HCT116 (cell line): Measurements from ENCODE around the gene PEDS1. TPM values are rescaled to one million over a fixed set of nuclear protein-coding genes. Genes with fewer than 3 reads are reported as not detected.

Experiments used
- ATAC-seq: fragments of 200-7000 bp; cut with Tn5 transposase; 2 replicates; pipeline ENCODE4 v1.9.1; 2020; ENCODE audit warnings: mild to moderate bottlenecking, moderate library complexity
- BruUV-seq: library from RNA; stranded (reverse); fragments of 400-500 nt; replicated peaks from 2 replicates; lab custom pipeline; 2021; lab: Mats Ljungman, UMichigan
- CTCF ChIA-PET: fragments of 300-600 bp; sonication (Branson Sonifier 250); formaldehyde crosslinking; loops from one replicate; lab custom pipeline; 2021; ENCODE audit warnings: antibody characterized with exemption; lab: Charles Lee
- POLR2A ChIA-PET: fragments of 300-600, 350-600 bp; sonication (Branson Sonifier 250); formaldehyde crosslinking; loops from one replicate; lab custom pipeline; 2021; ENCODE audit warnings: antibody characterized with exemption; lab: Charles Lee
- RAD21 ChIA-PET, 2 experiments: fragments of 300-600 bp; sonication (Branson Sonifier 250); formaldehyde crosslinking; loops; one replicate each; lab custom pipeline; 2023; ENCODE audit warnings: low total read pairs in 2 of 2; ENCODE audit not compliant: uncharacterized antibody in 2 of 2, unreplicated experiment in 2 of 2, low non-redundant PET in 1 of 2; lab: Charles Lee
- DNase-seq: peaks from one replicate; pipeline ENCODE4 v3.0.0-alpha.2; 2010; ENCODE audit warnings: low read depth, low spot score
- H2AFZ ChIP-seq: fragments of 200-600 bp; shearing (Covaris generic), sonication (generic); 2 replicates; pipeline ENCODE4 v1.6.1; 2017; ENCODE audit warnings: low read depth, mixed run types, mixed read lengths, antibody characterized with exemption, low read length; ENCODE audit not compliant: poor library complexity, severe bottlenecking
- H3K27ac ChIP-seq: 2 replicates; pipeline ENCODE4 v1.5.1; 2012; ENCODE audit warnings: low read depth, low read length
- H3K27me3 ChIP-seq: fragments of 200-600 bp; sonication (generic); 2 replicates; pipeline ENCODE4 v1.6.1; 2016; ENCODE audit warnings: mixed run types, low read length, mixed read lengths; ENCODE audit not compliant: insufficient read depth
- H3K36me3 ChIP-seq, 2 experiments: fragments of 200-500 bp in 1 of 2; fragments of 200-600 bp in 1 of 2; sonication (Bioruptor generic) in 1 of 2; sonication (generic) in 1 of 2; 2 replicates each; pipeline versions ENCODE4 v1.5.1 to v1.6.1; 2014 to 2016; ENCODE audit warnings: low read length in 2 of 2, inconsistent platforms in 1 of 2, mixed read lengths in 1 of 2, mixed run types in 1 of 2; ENCODE audit not compliant: insufficient read depth in 2 of 2, control insufficient read depth in 1 of 2
- H3K4me1 ChIP-seq, 2 experiments: fragments of 200-600 bp in 1 of 2; sonication (generic) in 1 of 2; 2 replicates each; pipeline versions ENCODE4 v1.5.1 to v1.6.1; 2012 to 2017; ENCODE audit warnings: low read length in 2 of 2, inconsistent platforms in 1 of 2, mild to moderate bottlenecking in 1 of 2, mixed read lengths in 1 of 2, mixed run types in 1 of 2, moderate library complexity in 1 of 2; ENCODE audit not compliant: insufficient read depth in 2 of 2, control insufficient read depth in 1 of 2
- H3K4me2 ChIP-seq: fragments of 200-600 bp; sonication (generic); 2 replicates; pipeline ENCODE4 v1.6.1; 2017; ENCODE audit warnings: mixed run types, low read length, mixed read lengths
- H3K4me3 ChIP-seq, 2 experiments: fragments of 200-600 bp in 1 of 2; sonication (generic) in 1 of 2; replicated peaks in 1 of 2; 2 replicates each; pipeline ENCODE4 v1.5.1; 2011 to 2016; ENCODE audit warnings: low read length in 2 of 2, control low read depth in 1 of 2, low read depth in 1 of 2, mild to moderate bottlenecking in 1 of 2, mixed read lengths in 1 of 2, mixed run types in 1 of 2
- H3K79me2 ChIP-seq: fragments of 200-600 bp; sonication (generic); 2 replicates; pipeline ENCODE4 v1.6.1; 2017; ENCODE audit warnings: mild to moderate bottlenecking, mixed run types, low read length, moderate library complexity, mixed read lengths; ENCODE audit not compliant: insufficient read depth
- H3K9ac ChIP-seq: fragments of 200-600 bp; sonication (generic); 2 replicates; pipeline ENCODE4 v1.6.1; 2016; ENCODE audit warnings: low read length, mixed read lengths
- H3K9me2 ChIP-seq: fragments of 200-600 bp; sonication (generic), shearing (Covaris generic); 2 replicates; pipeline ENCODE4 v1.6.1; 2017; ENCODE audit warnings: mixed run types, mild to moderate bottlenecking, moderate library complexity; ENCODE audit not compliant: insufficient read depth
- H3K9me3 ChIP-seq, 2 experiments: fragments of 200-500 bp in 1 of 2; fragments of 200-600 bp in 1 of 2; sonication (Bioruptor generic) in 1 of 2; sonication (generic) in 1 of 2; 2 replicates each; pipeline ENCODE4 v1.6.1; 2014 to 2017; ENCODE audit warnings: low read length in 2 of 2, mixed read lengths in 2 of 2, inconsistent platforms in 1 of 2, low read depth in 1 of 2, mild to moderate bottlenecking in 1 of 2, mixed run types in 1 of 2, moderate library complexity in 1 of 2; ENCODE audit not compliant: control insufficient read depth in 1 of 2, insufficient read depth in 1 of 2
- H4K20me1 ChIP-seq: fragments of 200-600 bp; sonication (generic), shearing (Covaris generic); 2 replicates; pipeline ENCODE4 v1.6.1; 2017; ENCODE audit warnings: mixed run types, mild to moderate bottlenecking, moderate library complexity; ENCODE audit not compliant: insufficient read depth
- CBX3 ChIP-seq: IDR thresholded peaks from 2 replicates; pipeline ENCODE4 v1.6.1; 2012; ENCODE audit warnings: low read depth
- CEBPB ChIP-seq: IDR thresholded peaks from 2 replicates; pipeline ENCODE4 v1.6.1; 2012; ENCODE audit warnings: low read depth
- EGR1 ChIP-seq: IDR thresholded peaks from 2 replicates; pipeline ENCODE4 v1.6.1; 2012; ENCODE audit warnings: low read depth
- ELF1 ChIP-seq: IDR thresholded peaks from 2 replicates; pipeline ENCODE4 v1.6.1; 2012; ENCODE audit warnings: low read depth, borderline replicate concordance
- EZH2phosphoT487 ChIP-seq: fragments of 200-600 bp; IDR thresholded peaks from 2 replicates; pipeline ENCODE4 v1.6.1; 2018; ENCODE audit warnings: antibody characterized with exemption, borderline replicate concordance
- FOSL1 ChIP-seq: IDR thresholded peaks from 2 replicates; pipeline ENCODE4 v1.6.1; 2012; ENCODE audit warnings: low read depth
- JUND ChIP-seq: IDR thresholded peaks from 2 replicates; pipeline ENCODE4 v1.6.1; 2012
- POLR2A ChIP-seq: IDR thresholded peaks from 2 replicates; pipeline ENCODE4 v1.7.0; 2011; ENCODE audit warnings: borderline replicate concordance; ENCODE audit not compliant: insufficient read depth, insufficient read length; ENCODE audit errors: extremely low read depth
- POLR2AphosphoS5 ChIP-seq: IDR thresholded peaks from 2 replicates; pipeline ENCODE4 v1.6.1; 2011; ENCODE audit warnings: mild to moderate bottlenecking, low read depth, low read length, moderate library complexity
- SIN3A ChIP-seq: IDR thresholded peaks from 2 replicates; pipeline ENCODE4 v1.6.1; 2012; ENCODE audit warnings: low read depth
- SP1 ChIP-seq: IDR thresholded peaks from 2 replicates; pipeline ENCODE4 v1.6.1; 2012; ENCODE audit warnings: low read depth
- TCF7L2 ChIP-seq: IDR thresholded peaks from 2 replicates; pipeline ENCODE4 v1.7.0; 2011; ENCODE audit warnings: borderline replicate concordance, inconsistent platforms; ENCODE audit not compliant: insufficient read depth, insufficient read length; ENCODE audit errors: extremely low read depth
- YY1 ChIP-seq: IDR thresholded peaks from 2 replicates; pipeline ENCODE4 v1.6.1; 2011; ENCODE audit warnings: low read length, low read depth, moderate library complexity, mild to moderate bottlenecking; ENCODE audit not compliant: insufficient replicate concordance; ENCODE audit errors: extremely low read depth
- ZFX ChIP-seq: fragments of 450-650 bp; IDR thresholded peaks from 2 replicates; pipeline ENCODE4 v1.6.1; 2017
- ZNF274 ChIP-seq: fragments of 200-500 bp; sonication (Bioruptor generic); IDR thresholded peaks from 2 replicates; pipeline ENCODE4 v1.6.1; 2014; ENCODE audit warnings: mild to moderate bottlenecking, low read depth, low read length, inconsistent platforms
- intact Hi-C: fragments of 100-400 bp; cut with micrococcal nuclease; formaldehyde crosslinking; loops from 2 replicates; pipeline ENCODE4 v1.10.0; 2022
- total RNA-seq: library from RNA; stranded (reverse); gene quantifications from one replicate; pipeline ENCODE4 v1.2.1, GENCODE V29; 2021; ENCODE audit not compliant: unreplicated experiment
- TF ChIP-seq, protein P1 (sequence below): IDR thresholded peaks from 2 replicates; pipeline ENCODE4 v1.6.1; 2012; ENCODE audit warnings: low read depth
- TF ChIP-seq, protein P2 (sequence below), 3 experiments: fragments of 200-600 bp in 1 of 3; sonication (generic) in 1 of 3; IDR thresholded peaks in 2 of 3; conservative IDR thresholded peaks in 1 of 3; 2 replicates each; pipeline ENCODE4 v1.5.1; 2012 to 2017; ENCODE audit warnings: low read depth in 2 of 3, low read length in 2 of 3, antibody characterized with exemption in 1 of 3, borderline replicate concordance in 1 of 3, control low read depth in 1 of 3, mild to moderate bottlenecking in 1 of 3, mixed read lengths in 1 of 3, mixed run types in 1 of 3, moderate library complexity in 1 of 3; ENCODE audit not compliant: insufficient read depth in 1 of 3
- TF ChIP-seq, protein P3 (sequence below): IDR thresholded peaks from 2 replicates; pipeline ENCODE4 v1.6.1; 2012
- TF ChIP-seq, protein P4 (sequence below): IDR thresholded peaks from 2 replicates; pipeline ENCODE4 v1.6.1; 2012

Gene PEDS1
- total RNA-seq, 1 experiment from 2014 or later, result 31.9 TPM

DNA sequence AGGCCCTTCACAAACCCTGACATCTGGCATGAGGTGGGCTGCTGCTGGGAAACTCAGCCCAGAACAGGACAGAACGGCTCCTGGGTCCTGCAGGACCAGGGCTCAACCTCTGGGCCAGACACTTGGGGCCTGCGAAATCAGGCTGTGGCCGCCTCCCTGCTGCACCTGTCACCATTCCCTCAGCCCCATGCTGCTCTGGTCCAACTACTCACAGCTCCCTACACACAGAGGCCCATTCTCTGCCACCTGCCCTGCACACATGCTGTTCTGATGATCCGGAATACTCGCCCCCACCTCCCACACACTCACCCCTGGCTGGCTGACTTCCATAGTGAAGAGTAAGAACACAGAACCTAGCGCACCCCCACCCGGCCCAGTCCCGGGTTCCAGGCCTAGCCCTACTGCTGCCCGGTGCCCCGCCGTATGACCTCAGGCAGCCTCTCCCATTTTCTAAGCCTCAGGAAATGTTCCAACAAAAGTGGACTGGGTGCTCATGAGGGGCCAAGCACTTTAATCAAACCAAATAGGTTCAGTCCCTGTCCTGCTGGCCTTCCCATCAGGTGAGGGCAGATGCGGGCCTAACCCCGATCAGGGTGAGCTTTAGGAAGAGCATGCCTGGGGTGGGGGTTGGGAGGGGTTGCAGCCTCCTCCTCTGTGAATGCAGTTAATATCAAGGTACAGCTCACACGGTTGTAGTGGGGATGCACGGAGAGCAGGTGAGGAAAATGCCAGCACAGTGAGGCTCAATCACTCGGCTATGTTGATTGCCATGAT, 3.9 kb downstream of the PEDS1 start:
- intact Hi-C loops, result no loop called here
- ATAC-seq, result no peak
- peak overlapping the region; percentile 89; the same call in 1 of the 2 replicates for H3K4me2 ChIP-seq
- ChIA-PET RAD21 (no interaction called here), POLR2A (no interaction called here), CTCF (interaction anchor here (1.0 to 1.4 kb wide), 2 partner anchors 29 to 171 kb away, joined by 3 read pairs; no protein-coding TSS in a partner anchor)
- TF ChIP-seq YY1, result no peak
- TF ChIP-seq, protein P1, sequence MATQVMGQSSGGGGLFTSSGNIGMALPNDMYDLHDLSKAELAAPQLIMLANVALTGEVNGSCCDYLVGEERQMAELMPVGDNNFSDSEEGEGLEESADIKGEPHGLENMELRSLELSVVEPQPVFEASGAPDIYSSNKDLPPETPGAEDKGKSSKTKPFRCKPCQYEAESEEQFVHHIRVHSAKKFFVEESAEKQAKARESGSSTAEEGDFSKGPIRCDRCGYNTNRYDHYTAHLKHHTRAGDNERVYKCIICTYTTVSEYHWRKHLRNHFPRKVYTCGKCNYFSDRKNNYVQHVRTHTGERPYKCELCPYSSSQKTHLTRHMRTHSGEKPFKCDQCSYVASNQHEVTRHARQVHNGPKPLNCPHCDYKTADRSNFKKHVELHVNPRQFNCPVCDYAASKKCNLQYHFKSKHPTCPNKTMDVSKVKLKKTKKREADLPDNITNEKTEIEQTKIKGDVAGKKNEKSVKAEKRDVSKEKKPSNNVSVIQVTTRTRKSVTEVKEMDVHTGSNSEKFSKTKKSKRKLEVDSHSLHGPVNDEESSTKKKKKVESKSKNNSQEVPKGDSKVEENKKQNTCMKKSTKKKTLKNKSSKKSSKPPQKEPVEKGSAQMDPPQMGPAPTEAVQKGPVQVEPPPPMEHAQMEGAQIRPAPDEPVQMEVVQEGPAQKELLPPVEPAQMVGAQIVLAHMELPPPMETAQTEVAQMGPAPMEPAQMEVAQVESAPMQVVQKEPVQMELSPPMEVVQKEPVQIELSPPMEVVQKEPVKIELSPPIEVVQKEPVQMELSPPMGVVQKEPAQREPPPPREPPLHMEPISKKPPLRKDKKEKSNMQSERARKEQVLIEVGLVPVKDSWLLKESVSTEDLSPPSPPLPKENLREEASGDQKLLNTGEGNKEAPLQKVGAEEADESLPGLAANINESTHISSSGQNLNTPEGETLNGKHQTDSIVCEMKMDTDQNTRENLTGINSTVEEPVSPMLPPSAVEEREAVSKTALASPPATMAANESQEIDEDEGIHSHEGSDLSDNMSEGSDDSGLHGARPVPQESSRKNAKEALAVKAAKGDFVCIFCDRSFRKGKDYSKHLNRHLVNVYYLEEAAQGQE, result no peak
- TF ChIP-seq, protein P2, sequence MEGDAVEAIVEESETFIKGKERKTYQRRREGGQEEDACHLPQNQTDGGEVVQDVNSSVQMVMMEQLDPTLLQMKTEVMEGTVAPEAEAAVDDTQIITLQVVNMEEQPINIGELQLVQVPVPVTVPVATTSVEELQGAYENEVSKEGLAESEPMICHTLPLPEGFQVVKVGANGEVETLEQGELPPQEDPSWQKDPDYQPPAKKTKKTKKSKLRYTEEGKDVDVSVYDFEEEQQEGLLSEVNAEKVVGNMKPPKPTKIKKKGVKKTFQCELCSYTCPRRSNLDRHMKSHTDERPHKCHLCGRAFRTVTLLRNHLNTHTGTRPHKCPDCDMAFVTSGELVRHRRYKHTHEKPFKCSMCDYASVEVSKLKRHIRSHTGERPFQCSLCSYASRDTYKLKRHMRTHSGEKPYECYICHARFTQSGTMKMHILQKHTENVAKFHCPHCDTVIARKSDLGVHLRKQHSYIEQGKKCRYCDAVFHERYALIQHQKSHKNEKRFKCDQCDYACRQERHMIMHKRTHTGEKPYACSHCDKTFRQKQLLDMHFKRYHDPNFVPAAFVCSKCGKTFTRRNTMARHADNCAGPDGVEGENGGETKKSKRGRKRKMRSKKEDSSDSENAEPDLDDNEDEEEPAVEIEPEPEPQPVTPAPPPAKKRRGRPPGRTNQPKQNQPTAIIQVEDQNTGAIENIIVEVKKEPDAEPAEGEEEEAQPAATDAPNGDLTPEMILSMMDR (IDR thresholded peaks at IDR 0.05 in 2 of 3, conservative IDR thresholded peaks at IDR 0.05 in 1 of 3; ENCODE audit: borderline replicate concordance in 1 of 3, insufficient read depth in 1 of 3, low read depth in 2 of 3, low read length in 2 of 3), result no peak
- TF ChIP-seq EZH2phosphoT487, result no peak
- TF ChIP-seq SIN3A, result no peak
- TF ChIP-seq ZFX, result no peak
- no peak for TF ChIP-seq EGR1
- TF ChIP-seq JUND, result no peak
- no peak for TF ChIP-seq SP1
- TF ChIP-seq, protein P3, sequence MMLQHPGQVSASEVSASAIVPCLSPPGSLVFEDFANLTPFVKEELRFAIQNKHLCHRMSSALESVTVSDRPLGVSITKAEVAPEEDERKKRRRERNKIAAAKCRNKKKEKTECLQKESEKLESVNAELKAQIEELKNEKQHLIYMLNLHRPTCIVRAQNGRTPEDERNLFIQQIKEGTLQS, result no peak
- no peak for TF ChIP-seq TCF7L2
- TF ChIP-seq CBX3, result no peak
- no peak for TF ChIP-seq POLR2AphosphoS5
- TF ChIP-seq ELF1, result no peak
- TF ChIP-seq FOSL1, result no peak
- no peak for TF ChIP-seq CEBPB
- TF ChIP-seq, protein P4, sequence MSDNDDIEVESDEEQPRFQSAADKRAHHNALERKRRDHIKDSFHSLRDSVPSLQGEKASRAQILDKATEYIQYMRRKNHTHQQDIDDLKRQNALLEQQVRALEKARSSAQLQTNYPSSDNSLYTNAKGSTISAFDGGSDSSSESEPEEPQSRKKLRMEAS, result no peak
- TF ChIP-seq ZNF274, result no peak
- no peak for TF ChIP-seq POLR2A
- H3K9me3 ChIP-seq, result no peaks in the 10 kb centered on the region
- peaks cover 10 to 25% of the 10 kb centered on the region in 2 experiments; a peak in 3 of 4 replicates for H3K36me3 ChIP-seq
- H3K9ac ChIP-seq, result no peak overlapping the region
- no peak for DNase-seq
- no peak overlapping the region for H2AFZ ChIP-seq
- peaks cover 87% of the 10 kb centered on the region for H3K79me2 ChIP-seq
- TSS peak; percentile 6 for BruUV-seq
- peak overlapping the region; percentile 18; the same call in 1 of the 2 replicates for H3K27ac ChIP-seq
- H3K4me1 ChIP-seq, result peaks cover 32 to 77% of the 10 kb centered on the region in 2 experiments
- H3K27me3 ChIP-seq, result no peaks in the 10 kb centered on the region
- no peak overlapping the region for H3K4me3 ChIP-seq
- no peaks in the 10 kb centered on the region for H3K9me2 ChIP-seq
- no peaks in the 10 kb centered on the region for H4K20me1 ChIP-seq
